GM12878 (cell line): Measurements from ENCODE around the gene A3GALT2. TPM values are rescaled to one million over a fixed set of nuclear protein-coding genes. Genes with fewer than 3 reads are reported as not detected.

Experiments
- ATAC-seq: fragments of 200-7000 bp; cut with Tn5 transposase; 3 replicates; pipeline ENCODE4 v1.9.1; 2020; ENCODE audit warnings: mild to moderate bottlenecking, moderate library complexity
- BruUV-seq: library from RNA; stranded (reverse); fragments of 400-500 nt; replicated peaks from 2 replicates; lab custom pipeline; 2021; lab: Mats Ljungman, UMichigan
- CTCF ChIA-PET: fragments of 300-600 bp; sonication (Branson Sonifier 250); formaldehyde crosslinking; extraction: SDS; loops from one replicate; lab custom pipeline; 2021; ENCODE audit warnings: inconsistent platforms; lab: Yijun Ruan, JAX
- POLR2A ChIA-PET: fragments of 350-600 bp; formaldehyde crosslinking; extraction: SDS; loops from one replicate; lab custom pipeline; 2021; ENCODE audit warnings: inconsistent platforms; lab: Charles Lee
- RAD21 ChIA-PET: fragments of 300-600 bp; sonication (Branson Sonifier 250); formaldehyde crosslinking; loops from one replicate; lab custom pipeline; 2023; ENCODE audit warnings: antibody characterized with exemption; ENCODE audit not compliant: unreplicated experiment; lab: Charles Lee
- SMC1A ChIA-PET: fragments of 300-600 bp; sonication (Branson Sonifier 250); formaldehyde crosslinking; loops from one replicate; lab custom pipeline; 2023; ENCODE audit not compliant: unreplicated experiment, uncharacterized antibody; lab: Charles Lee
- DNase-seq: peaks from one replicate; pipeline ENCODE4 v3.0.0-alpha.2; 2011; ENCODE audit warnings: low read depth, low spot score
- FAIRE-seq: peaks from 3 replicates; lab custom pipeline; 2011; peaks lifted over from hg19 to GRCh38; lab: Jason Lieb, UNC
- H2AFZ ChIP-seq: 2 replicates; pipeline ENCODE4 v1.6.0; 2011; ENCODE audit warnings: low read depth, low read length, control low read depth; ENCODE audit not compliant: control insufficient read depth
- H3K27ac ChIP-seq: 2 replicates; pipeline ENCODE4 v1.5.1; 2011; ENCODE audit warnings: control low read depth; ENCODE audit not compliant: control insufficient read depth, insufficient read depth
- H3K27me3 ChIP-seq, 2 experiments: replicated peaks in 1 of 2; 2 replicates each; pipeline versions ENCODE4 v1.6.0 to v1.6.1; 2011; ENCODE audit warnings: low read length in 1 of 2; ENCODE audit not compliant: control insufficient read depth in 2 of 2, insufficient read depth in 2 of 2
- H3K36me3 ChIP-seq, 2 experiments: 2 replicates each; pipeline ENCODE4 v1.5.1; 2011; ENCODE audit warnings: low read length in 1 of 2; ENCODE audit not compliant: control insufficient read depth in 2 of 2, insufficient read depth in 2 of 2
- H3K4me1 ChIP-seq: 2 replicates; pipeline ENCODE4 v1.6.1; 2011; ENCODE audit warnings: mild to moderate bottlenecking, low read length, moderate library complexity, mixed read lengths; ENCODE audit not compliant: control insufficient read depth, insufficient read depth
- H3K4me2 ChIP-seq: 2 replicates; pipeline ENCODE4 v1.6.0; 2011; ENCODE audit warnings: control low read depth; ENCODE audit not compliant: control insufficient read depth, insufficient read depth
- H3K4me3 ChIP-seq: fragments of 200-600 bp; sonication (generic); 2 replicates; pipeline ENCODE4 v1.5.1; 2016
- H3K79me2 ChIP-seq: 2 replicates; pipeline ENCODE4 v1.6.0; 2011; ENCODE audit warnings: low read length; ENCODE audit not compliant: control insufficient read depth, insufficient read depth
- H3K9ac ChIP-seq: 2 replicates; pipeline ENCODE4 v1.8.0; 2011; ENCODE audit warnings: low read length, control low read depth, mixed read lengths; ENCODE audit not compliant: control insufficient read depth, insufficient read depth
- H3K9me3 ChIP-seq: replicated peaks from 3 replicates; pipeline ENCODE4 v1.5.1; 2011; ENCODE audit warnings: mild to moderate bottlenecking, low read length; ENCODE audit not compliant: control insufficient read depth, insufficient read depth
- H4K20me1 ChIP-seq: 2 replicates; pipeline ENCODE4 v1.6.0; 2011; ENCODE audit not compliant: control insufficient read depth, insufficient read depth
- ATF7 ChIP-seq: fragments of 450-650 bp; IDR thresholded peaks from 2 replicates; pipeline ENCODE4 v1.6.1; 2016; ENCODE audit warnings: low read depth, mild to moderate bottlenecking
- CHD2 ChIP-seq: IDR thresholded peaks from 2 replicates; pipeline ENCODE4 v1.6.1; 2011; ENCODE audit warnings: low read depth, low read length, improper control_type of control experiment, borderline replicate concordance
- EGR1 ChIP-seq, 2 experiments: IDR thresholded peaks; 1 replicate in 1 of 2; 2 replicates in 1 of 2; pipeline ENCODE4 v1.6.1; 2011 to 2012; ENCODE audit warnings: low read depth in 2 of 2, low read length in 2 of 2, borderline replicate concordance in 1 of 2, mild to moderate bottlenecking in 1 of 2, moderate library complexity in 1 of 2
- KDM1A ChIP-seq: fragments of 200-600 bp; sonication (generic); IDR thresholded peaks from 2 replicates; pipeline ENCODE4 v1.6.1; 2016; ENCODE audit warnings: borderline replicate concordance
- MEF2A ChIP-seq: IDR thresholded peaks from 2 replicates; pipeline ENCODE4 v1.6.1; 2011; ENCODE audit warnings: low read depth, mild to moderate bottlenecking, low read length, moderate library complexity; ENCODE audit not compliant: insufficient read depth
- MTA3 ChIP-seq: IDR thresholded peaks from 2 replicates; pipeline ENCODE4 v1.6.1; 2012; ENCODE audit warnings: low read length, inconsistent platforms, borderline replicate concordance
- NBN ChIP-seq: fragments of 450-650 bp; IDR thresholded peaks from 2 replicates; pipeline ENCODE4 v1.6.1; 2016
- NR2C1 ChIP-seq: fragments of 450-650 bp; IDR thresholded peaks from 2 replicates; pipeline ENCODE4 v1.6.1; 2017; ENCODE audit warnings: antibody characterized with exemption, mild to moderate bottlenecking, moderate library complexity
- NR2C2 ChIP-seq: IDR thresholded peaks from 2 replicates; pipeline ENCODE4 v1.6.1; 2011; ENCODE audit warnings: borderline replicate concordance, low read depth; ENCODE audit not compliant: control insufficient read depth, insufficient read length
- SMC3 ChIP-seq: IDR thresholded peaks from 2 replicates; pipeline ENCODE4 v1.6.1; 2011; ENCODE audit warnings: low read length, improper control_type of control experiment, borderline replicate concordance
- SUPT20H ChIP-seq: IDR thresholded peaks from 2 replicates; pipeline ENCODE4 v1.6.1; 2011; ENCODE audit warnings: low read depth, mild to moderate bottlenecking, low read length, moderate library complexity, borderline replicate concordance; ENCODE audit not compliant: control insufficient read depth
- ZNF217 ChIP-seq: fragments of 450-650 bp; IDR thresholded peaks from 2 replicates; pipeline ENCODE4 v1.6.1; 2017; ENCODE audit warnings: antibody characterized with exemption, mild to moderate bottlenecking
- ZNF592 ChIP-seq: fragments of 450-650 bp; IDR thresholded peaks from 2 replicates; pipeline ENCODE4 v1.6.1; 2017; ENCODE audit warnings: mild to moderate bottlenecking, moderate library complexity
- WGBS: methylation state at CpG from one replicate; pipeline ENCODE4 v1.1.6; 2016; ENCODE audit warnings: low lambda C conversion rate; ENCODE audit not compliant: insufficient replicate concordance, insufficient coverage; ENCODE audit errors: missing lambda C conversion rate; 5-methylcytosine and 5-hydroxymethylcytosine counted together
- in situ Hi-C: fragments of 300-500 bp; cut with MboI; formaldehyde crosslinking; loops from 9 replicates; pipeline ENCODE4 v1.14.3; 2018; ENCODE audit warnings: mixed read lengths
- intact Hi-C: fragments of 100-400 bp; cut with micrococcal nuclease; formaldehyde crosslinking; loops from one replicate; pipeline ENCODE4 v1.14.2; 2022; ENCODE audit not compliant: unreplicated experiment
- polyA plus RNA-seq, 11 experiments: library from polyadenylated mRNA; depleted of rRNA in 4 of 11; unstranded in 6 of 11; stranded (reverse) in 5 of 11; fragments of >200 nt; fragmentation: Nextera tagmentation in 4 of 11; fragmentation: Illumina TruSeq in 1 of 11; extraction: Ambion mirVana in 4 of 11; extraction: Trizol in 1 of 11; gene quantifications; 1 replicate in 1 of 11; 2 replicates in 10 of 11; pipeline versions ENCODE4 v1.2.1 to v1.2.3, GENCODE V29; 2011 to 2016; ENCODE audit warnings: inconsistent platforms in 2 of 11, missing spikeins in 2 of 11, low read depth in 1 of 11
- total RNA-seq, 4 experiments: library from RNA; depleted of rRNA in 3 of 4; stranded (reverse); fragments of >200 nt in 3 of 4; fragmentation: Illumina TruSeq in 1 of 4; extraction: Trizol in 1 of 4; gene quantifications; 2 replicates each; pipeline versions ENCODE4 v1.2.1 to v1.2.3, GENCODE V29; 2013 to 2021
- TF ChIP-seq, protein P1 (sequence below): IDR thresholded peaks from 2 replicates; pipeline ENCODE4 v1.6.1; 2011; ENCODE audit warnings: mild to moderate bottlenecking, low read depth, low read length, moderate library complexity; ENCODE audit not compliant: insufficient replicate concordance

A3GALT2 gene
- total and polyA plus RNA-seq, 10 of the 15 experiments (the other 5 are each of a cell fraction or from before 2014, with no cell fraction given) = not detected

GRCh38 chr1:33311706-33312412 lies 9.0 kb downstream of the A3GALT2 start:
- H3K27me3 ChIP-seq = no peaks in the 10 kb centered on the region; a peak in 2 of 4 replicates
- no peaks in the 10 kb centered on the region for H3K4me1 ChIP-seq
- DNase-seq = no peak
- ChIA-PET POLR2A (no interaction called here), CTCF (interaction anchor here (1.0 kb wide), 1 partner anchor 16 kb away, joined by 4 read pairs; no protein-coding TSS in a partner anchor), RAD21 (no interaction called here), SMC1A (interaction anchor here (1.0 kb wide), 1 partner anchor 36 kb away, joined by 3 read pairs; no protein-coding TSS in a partner anchor)
- H3K9ac ChIP-seq = no peak overlapping the region
- H3K79me2 ChIP-seq = no peaks in the 10 kb centered on the region
- no peaks in the 10 kb centered on the region for H3K9me3 ChIP-seq
- H3K4me2 ChIP-seq = no peak overlapping the region
- FAIRE-seq = no peak
- no peak overlapping the region for H2AFZ ChIP-seq
- in situ Hi-C loops = no loop called here
- no peak overlapping the region for H3K27ac ChIP-seq
- BruUV-seq = no TSS peak
- H3K4me3 ChIP-seq = no peak overlapping the region
- no peaks in the 10 kb centered on the region for H4K20me1 ChIP-seq
- WGBS = 12% methylated on average over 7 of the region's 7 CpGs
- intact Hi-C loops = no loop called here
- H3K36me3 ChIP-seq = no peaks in the 10 kb centered on the region
- ATAC-seq = no peak
- TF ChIP-seq SMC3 = no peak
- no peak for TF ChIP-seq CHD2
- TF ChIP-seq NR2C1 = no peak
- no peak for TF ChIP-seq ZNF217
- no peak for TF ChIP-seq MTA3
- no peak for TF ChIP-seq ATF7
- no peak for TF ChIP-seq MEF2A
- TF ChIP-seq NR2C2 = no peak
- TF ChIP-seq EGR1 (IDR thresholded peaks at IDR 0.05; ENCODE audit: borderline replicate concordance in 1 of 2, low read depth in 2 of 2, low read length in 2 of 2) = no peak
- TF ChIP-seq KDM1A = no peak
- no peak for TF ChIP-seq NBN
- TF ChIP-seq, protein P1, sequence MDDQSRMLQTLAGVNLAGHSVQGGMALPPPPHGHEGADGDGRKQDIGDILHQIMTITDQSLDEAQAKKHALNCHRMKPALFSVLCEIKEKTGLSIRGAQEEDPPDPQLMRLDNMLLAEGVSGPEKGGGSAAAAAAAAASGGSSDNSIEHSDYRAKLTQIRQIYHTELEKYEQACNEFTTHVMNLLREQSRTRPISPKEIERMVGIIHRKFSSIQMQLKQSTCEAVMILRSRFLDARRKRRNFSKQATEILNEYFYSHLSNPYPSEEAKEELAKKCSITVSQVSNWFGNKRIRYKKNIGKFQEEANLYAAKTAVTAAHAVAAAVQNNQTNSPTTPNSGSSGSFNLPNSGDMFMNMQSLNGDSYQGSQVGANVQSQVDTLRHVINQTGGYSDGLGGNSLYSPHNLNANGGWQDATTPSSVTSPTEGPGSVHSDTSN = no peak
- no peak for TF ChIP-seq SUPT20H
- TF ChIP-seq ZNF592 = no peak
- TF ChIP-seq, all 136 proteins: peak for 0
